ENCODE measurements around the gene COL20A1. TPM values are rescaled to one million over a fixed set of nuclear protein-coding genes. Genes with fewer than 3 reads are reported as not detected.

COL20A1 gene
- total and polyA plus RNA-seq, 12 donors: 0.26 to 0.30 TPM; not detected in 10

GRCh38 chr20:63258781-63259180 is 34.2 kb upstream of the COL20A1 start:
- peaks cover 20 to 91% (median 78%) of the 10 kb centered on the region in 7 donors for H3K27me3 ChIP-seq

DNA sequence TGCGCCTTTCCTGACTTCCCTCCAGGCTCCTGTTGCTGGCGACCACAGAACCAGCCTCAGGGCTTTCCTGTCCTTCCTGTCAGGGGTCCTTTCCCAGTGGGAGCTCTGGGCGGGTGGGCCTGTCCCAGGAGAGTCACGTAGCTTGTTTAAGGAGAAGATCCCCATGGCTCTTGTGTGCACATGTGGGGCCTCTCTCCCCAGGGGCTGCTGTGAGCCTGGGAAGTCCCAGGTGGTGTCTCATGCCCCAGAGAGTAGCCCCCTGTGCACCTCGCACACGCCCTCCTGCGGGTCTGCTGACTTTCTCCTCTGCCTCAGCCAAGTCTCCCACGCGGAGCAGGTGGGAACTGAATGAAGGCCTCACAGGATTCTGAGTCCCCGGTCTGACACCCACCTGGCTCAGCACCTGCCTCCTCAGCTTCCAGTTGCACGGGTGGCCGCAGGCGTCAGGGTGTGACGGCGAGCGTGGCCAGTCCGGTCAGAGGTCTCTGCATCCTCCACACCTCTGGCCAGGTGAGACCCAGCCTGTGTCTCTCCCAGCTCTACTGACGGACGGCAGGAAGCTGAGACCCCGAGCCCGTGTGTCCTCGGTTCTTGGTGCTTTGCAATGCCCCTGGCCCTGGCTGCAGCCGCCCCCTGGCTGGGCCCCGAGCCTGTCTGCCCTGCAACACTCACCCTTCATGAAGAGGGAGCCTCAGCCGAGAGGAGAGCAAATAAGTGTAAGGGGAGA is 33.1 kb upstream of the COL20A1 start:
- TF ChIP-seq CTCF (IDR thresholded peaks at IDR 0.05): no peak
- H3K27me3 ChIP-seq: peaks cover 10 to 91% (median 78%) of the 10 kb centered on the region in 7 donors
- no peaks in the 10 kb centered on the region for H3K9me3 ChIP-seq
- H3K4me3 ChIP-seq: no peak overlapping the region
- intact Hi-C loops (cut with DNase I): no loop called here
- no peaks in the 10 kb centered on the region for H3K36me3 ChIP-seq
- ATAC-seq (peak in 1 of 8 donors; percentile 18), DNase-seq (no peak)
- no peaks in the 10 kb centered on the region for H3K4me1 ChIP-seq
- WGBS, 2 donors: 83 to 84% methylated on average over 25 of the region's 25 CpGs
- H3K27ac ChIP-seq: no peak overlapping the region

More at GRCh38 chr20:63258781-63259180, 34.2 kb upstream of the COL20A1 start:
- Histone ChIP-seq H3K4me3 (no peak overlapping the region), H3K4me1 (peaks cover 0 to 8% (median under 1%) of the 10 kb centered on the region in 9 donors), H3K27ac (no peak overlapping the region), H3K9me3 (no peaks in the 10 kb centered on the region), H3K36me3 (no peaks in the 10 kb centered on the region)
- WGBS, 2 donors: 39% methylated on average over 8 of the region's 8 CpGs
- TF ChIP-seq CTCF (IDR thresholded peaks at IDR 0.05): no peak
- ATAC-seq: no peak
- intact Hi-C loops (cut with DNase I): no loop called here
- DNase-seq: no peak

- intact Hi-C loops (cut with DNase I): no loop called here
- Histone ChIP-seq H3K27ac (no peak overlapping the region), H3K36me3 (no peaks in the 10 kb centered on the region), H3K4me1 (no peaks in the 10 kb centered on the region), H3K27me3 (peaks cover 8 to 91% (median 78%) of the 10 kb centered on the region in 7 donors), H3K9me3 (no peaks in the 10 kb centered on the region), H3K4me3 (no peak overlapping the region)
- no peak for TF ChIP-seq CTCF (IDR thresholded peaks at IDR 0.05)
- no peak for ATAC-seq
- no peak for DNase-seq
- 81 to 86% methylated on average over 15 of the region's 15 CpGs for WGBS, 2 donors
These were observed 32.5 kb upstream of the COL20A1 start for GRCh38 chr20:63260521-63260920.

DNA sequence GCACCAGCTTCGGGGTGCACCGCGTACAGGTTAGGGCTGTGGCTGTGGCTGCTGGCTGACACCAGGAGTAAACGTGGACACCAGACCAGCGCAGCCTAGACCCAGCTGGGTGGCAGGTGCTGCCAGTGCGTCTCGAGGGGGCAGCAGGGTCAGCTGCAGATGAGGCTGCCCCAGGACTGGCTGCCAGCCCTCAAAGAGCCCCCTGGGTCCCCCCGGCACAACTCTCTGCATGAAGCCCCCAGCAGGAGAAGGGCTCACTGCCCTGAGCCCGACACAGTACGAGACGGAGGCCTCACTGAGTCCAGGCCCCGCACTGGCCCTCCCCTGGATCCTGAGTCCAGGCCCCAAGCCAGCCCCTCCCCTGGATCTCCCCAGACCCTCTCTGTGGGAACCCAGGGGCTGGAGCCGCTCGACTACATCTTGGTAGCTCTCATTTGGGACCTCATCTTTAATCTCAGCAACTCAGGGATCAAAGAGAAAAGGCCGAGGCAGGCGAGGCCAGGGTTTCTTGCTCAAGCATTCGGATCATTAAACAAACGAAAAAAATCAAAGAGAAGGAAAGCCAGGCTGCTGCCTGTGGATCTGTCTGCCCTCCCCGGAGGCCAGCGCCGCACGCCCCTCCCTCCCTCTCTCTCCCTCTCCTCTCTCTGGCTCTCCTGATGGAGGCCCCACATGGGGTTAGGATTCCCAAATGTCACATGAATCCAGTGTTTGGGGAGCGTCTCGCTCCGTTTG is 31.8 kb upstream of the COL20A1 start:
- H3K4me1 ChIP-seq: no peaks in the 10 kb centered on the region
- no peak for ATAC-seq
- no peak overlapping the region for H3K4me3 ChIP-seq
- no peak for TF ChIP-seq CTCF (IDR thresholded peaks at IDR 0.05)
- no peak for DNase-seq
- no peaks in the 10 kb centered on the region for H3K36me3 ChIP-seq
- no peaks in the 10 kb centered on the region for H3K9me3 ChIP-seq
- intact Hi-C loops (cut with DNase I): no loop called here
- H3K27me3 ChIP-seq: peaks cover 8 to 91% (median 78%) of the 10 kb centered on the region in 7 donors
- 44 to 45% methylated on average over 25 of the region's 25 CpGs for WGBS, 2 donors
- H3K27ac ChIP-seq: no peak overlapping the region

Measured in heart right ventricle (tissue), 16 donors.